ENCODE results near the gene ZNF117.
"Not testable (repeated sequence)": the region's sequence is repeated elsewhere in the genome, so short reads cannot be mapped to it uniquely, and the experiment has no call there.

Gene ZNF117

DNA sequence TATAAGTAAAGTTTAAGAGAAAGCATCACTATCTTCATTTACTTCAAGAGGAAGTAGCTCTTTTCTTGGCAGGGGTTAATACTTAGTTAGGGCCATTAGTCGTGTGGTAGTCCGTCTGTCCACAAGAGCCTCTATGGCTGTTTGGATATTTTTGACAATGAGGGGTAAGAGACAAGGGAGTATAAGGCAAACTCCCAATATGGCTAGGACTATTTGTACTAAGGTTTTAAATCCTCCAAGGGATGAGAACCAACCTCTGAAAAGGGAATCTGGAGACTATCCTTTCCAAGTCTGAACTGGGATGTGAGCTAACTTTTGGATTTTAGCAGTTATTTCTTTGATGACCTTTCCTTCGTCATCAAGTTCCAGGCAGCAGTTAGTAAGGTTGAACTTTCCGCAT lies at the start of gene ZNF117:
ZNF117 (minus strand) TSS at position 101 of the 400 bp plus-strand sequence.
- DNase-seq: no peak

DNA sequence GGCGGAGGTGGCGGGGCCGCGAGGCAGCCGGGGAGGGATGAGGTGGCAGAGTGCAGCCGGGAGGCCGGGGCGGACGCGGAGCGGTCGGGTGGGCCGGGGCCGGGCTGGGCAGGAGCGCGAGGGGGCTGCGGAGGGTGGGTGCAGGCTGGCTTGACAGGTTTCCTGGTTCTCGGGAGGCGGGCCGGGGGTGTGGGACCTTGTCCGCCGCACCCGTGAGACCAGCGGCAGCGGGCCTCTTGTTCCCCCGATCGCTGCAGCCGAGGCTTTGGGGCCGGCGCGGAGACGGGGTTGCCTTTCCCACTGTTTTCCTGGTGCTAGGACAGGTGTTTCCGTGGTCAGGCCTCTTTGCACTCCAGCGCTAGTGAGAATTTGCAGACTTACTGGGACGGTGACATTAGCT lies 47.9 kb upstream of the ZNF117 start:
- DNase-seq: not testable (repeated sequence)

DNA sequence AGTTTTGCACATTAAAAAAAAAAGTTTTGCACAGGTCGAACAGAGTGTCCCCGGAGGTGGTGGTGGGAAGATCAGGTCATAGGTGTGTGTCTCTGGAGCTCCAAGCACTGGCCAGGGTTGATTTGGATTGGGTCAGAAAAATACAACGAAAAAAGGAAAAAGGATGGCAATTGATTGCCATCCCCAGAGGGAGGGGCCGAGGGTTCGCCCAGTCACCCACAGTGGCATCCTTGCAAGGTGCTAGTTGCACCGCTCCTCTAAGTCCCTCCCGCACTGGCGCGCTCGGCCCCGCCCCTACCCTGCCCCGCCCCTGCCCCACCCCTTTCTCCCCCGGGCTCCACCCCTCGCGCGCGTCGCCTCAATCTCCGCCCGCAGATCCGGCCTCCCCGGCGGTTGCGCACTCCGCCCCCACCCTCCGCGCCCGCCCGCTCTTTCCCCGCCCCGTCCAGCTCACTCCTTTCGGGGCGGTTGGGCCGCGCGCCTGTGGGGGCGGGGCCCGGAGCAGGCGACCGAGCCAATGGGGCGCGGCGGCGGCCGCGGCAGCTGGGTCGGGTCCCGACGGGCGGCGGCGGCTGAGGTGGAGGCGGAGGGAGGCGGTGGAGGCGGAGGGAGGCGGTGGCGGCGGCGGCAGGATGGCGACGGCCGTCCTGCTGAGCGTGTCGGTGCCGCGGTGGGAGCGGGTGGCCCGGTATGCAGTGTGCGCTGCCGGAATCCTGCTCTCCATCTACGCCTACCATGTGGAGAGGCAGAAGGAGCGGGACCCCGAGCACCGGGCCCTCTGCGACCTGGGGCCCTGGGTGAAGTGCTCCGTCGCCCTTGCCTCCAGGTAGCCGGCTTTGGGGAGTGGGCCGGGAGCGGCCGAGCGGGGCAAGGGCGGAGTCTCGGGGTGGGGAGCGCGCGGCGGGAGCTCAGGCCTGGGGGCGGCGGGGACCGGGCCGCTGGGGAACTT lies 47.2 kb upstream of the ZNF117 start:
- DNase-seq: peak; percentile 70

DNA sequence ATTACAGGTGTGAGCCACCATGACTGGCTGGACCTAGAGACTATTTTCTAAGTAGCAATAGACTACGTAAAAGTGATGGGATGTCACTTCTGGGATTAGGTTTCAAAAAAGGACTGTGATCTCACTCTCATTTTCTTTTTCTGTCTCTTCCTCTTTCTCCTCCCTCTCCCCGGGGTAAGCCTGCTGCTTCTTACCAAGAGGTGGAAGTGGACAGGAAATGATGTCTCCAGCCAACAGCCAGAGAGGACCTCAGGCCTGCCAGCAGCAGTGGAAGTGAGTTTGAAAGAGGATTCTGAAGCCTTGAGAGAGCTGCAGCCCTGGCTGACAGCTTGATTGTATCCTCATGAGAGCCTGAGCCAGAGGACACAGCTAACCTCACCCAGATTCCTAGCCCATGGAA lies 45.7 kb upstream of the ZNF117 start:
- not testable (repeated sequence) for DNase-seq

DNA sequence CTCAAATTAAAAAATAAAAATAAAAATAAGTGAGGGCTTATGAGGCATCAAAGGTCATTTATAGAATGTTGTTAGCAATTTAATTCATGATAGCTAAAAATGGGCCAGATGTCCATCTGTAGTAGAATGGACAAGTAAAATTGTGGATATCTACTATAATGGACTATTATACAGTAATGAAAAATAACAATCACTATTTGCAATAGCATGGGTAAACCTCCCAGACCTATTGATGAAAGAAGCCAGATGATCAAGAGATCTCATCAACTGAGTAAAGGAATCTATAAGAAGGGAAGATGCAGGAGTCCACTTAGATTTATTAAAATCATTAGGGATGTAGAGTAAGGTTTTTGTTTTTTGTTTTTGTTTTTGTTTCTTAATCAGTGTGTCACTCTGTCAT lies 44.6 kb upstream of the ZNF117 start:
- DNase-seq: not testable (repeated sequence)

DNA sequence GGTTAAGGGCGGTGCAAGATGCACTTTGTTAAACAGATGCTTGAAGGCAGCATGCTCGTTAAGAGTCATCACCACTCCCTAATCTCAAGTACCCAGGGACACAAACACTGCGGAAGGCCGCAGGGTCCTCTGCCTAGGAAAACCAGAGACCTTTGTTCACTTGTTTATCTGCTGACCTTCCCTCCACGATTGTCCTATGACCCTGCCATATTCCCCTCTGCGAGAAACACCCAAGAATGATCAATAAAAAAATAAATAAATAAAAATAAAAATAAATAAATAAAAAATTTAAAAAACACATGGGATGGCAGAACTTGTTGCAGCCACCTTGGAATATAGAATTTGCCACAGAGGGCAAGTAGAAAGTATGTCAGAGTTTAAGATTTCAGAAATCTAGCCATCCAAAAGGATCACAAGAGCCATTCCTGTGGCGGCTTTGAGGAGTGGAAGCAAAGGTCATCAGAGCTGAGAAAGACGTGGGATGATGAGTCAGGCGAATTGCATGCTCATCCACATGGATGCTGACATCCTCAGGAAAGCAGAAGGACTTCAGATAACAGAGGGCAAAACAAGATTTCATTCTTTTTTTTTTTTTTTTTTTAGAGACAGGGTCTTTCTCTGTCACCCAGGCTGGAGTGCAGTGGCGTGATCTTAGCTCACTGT lies 43.4 kb upstream of the ZNF117 start:
- DNase-seq: not testable (repeated sequence)

DNA sequence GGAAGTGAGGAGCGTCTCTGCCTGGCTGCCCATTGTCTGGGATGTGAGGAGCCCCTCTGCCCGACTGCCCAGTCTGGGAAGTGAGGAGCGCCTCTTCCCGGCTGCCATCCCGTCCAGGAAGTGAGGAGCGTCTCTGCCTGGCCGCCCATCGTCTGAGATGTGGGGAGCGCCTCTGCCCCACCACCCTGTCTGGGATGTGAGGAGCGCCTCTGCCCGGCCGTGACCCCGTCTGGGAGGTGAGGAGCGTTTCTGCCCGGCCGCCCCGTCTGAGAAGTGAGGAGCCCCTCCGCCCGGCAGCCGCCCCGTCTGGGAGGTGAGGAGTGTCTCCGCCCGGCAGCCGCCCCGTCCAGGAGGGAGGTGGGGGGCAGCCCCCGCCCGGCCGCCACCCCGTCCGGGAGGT lies 42.6 kb upstream of the ZNF117 start:
- not testable (repeated sequence) for DNase-seq

DNA sequence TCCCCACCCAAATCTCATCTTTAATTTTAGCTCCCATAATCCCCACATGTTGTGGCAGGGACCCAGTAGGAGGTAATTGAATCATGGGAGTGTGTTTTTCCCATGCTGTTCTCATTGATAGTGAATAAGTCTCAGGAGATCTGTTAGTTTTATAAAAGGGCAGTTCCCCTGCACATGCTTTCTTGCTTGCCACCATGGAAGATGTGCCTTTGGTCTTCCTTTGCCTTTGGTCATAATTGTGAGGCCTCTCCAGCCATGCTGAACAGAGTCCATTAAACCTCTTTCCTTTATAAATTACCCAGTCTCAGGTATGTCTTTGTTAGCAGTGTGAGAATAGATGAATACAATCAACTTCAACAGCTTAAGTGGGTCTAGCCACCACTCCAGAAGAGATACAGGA lies 34.2 kb upstream of the ZNF117 start:
- not testable (repeated sequence) for DNase-seq

DNA sequence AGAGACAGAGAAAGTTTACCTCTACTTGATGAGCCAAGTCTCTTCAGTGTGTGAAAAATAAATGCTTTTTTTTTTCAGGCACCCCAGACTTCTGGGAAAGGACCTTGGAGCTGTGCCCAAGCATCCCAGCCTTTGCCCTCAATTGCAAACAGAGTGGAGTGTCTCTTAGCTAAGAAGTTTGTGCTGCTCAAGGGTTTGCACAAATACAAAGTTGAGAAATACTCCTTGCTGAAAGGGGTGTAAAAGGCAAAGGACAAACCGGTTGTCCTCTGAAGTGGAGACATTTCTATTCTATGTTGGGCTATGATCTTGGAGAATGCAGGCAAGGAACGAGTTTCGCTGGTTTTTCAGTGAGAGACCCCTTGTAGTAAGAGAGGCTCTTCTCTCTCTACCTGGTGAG lies 30.1 kb upstream of the ZNF117 start:
- DNase-seq: not testable (repeated sequence)

DNA sequence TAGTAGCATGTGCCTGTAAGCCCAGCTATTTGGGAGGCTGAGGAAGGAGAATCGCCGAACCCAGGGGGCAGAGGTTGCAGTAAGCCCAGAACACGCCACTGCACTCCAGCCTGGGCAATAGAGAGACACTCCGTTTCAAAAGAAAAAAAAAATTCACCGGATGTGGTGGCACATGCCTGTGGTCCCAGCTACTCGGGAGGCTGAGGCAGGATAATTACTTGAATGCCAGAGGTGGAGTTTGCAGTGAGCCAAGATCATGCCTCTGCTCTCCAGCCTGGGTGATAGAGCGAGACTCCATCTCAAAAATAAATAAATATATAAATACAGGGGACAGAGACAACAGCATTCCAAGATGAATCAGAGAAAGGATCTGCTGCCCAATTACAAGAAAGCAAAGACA lies 19.0 kb upstream of the ZNF117 start:
- not testable (repeated sequence) for DNase-seq

DNA sequence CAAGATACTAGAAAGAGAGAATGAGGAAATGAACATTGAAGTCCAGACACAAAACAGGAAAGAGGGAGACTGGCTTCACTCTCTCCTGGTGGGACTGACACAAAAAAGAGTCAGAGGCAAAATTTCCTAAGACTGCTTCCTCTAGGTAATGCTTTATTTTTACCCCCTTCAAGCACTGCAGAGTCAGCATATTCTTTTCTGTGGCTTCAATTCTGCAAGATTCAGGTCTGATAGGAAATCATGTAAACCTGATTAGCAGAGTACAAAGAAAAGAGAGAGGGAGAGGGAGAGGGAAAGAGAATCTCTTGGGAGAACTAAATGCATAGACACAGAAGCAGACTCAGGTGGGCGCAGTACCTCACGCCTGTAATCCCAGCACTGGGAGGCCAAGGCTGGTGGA lies 18.6 kb upstream of the ZNF117 start:
- not testable (repeated sequence) for DNase-seq

DNA sequence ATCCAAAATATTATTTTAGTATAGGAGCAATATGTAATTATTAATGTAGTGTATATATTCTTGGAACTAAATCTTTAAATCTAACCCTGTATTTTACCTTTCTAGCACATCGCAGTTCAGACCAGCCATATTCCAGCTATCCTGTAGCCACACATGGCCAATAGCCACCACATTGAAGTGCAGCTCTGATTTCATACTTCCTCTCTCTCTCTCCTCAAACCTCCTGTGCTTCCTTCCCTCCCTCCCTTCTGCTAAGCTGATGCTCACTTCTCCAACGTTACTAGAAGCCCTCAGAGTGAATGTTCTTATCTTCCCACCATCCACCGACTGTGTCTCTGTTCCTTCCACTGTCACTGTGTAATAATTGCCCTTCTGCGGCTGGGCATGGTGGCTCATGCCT lies 16.2 kb upstream of the ZNF117 start:
- DNase-seq: not testable (repeated sequence)

DNA sequence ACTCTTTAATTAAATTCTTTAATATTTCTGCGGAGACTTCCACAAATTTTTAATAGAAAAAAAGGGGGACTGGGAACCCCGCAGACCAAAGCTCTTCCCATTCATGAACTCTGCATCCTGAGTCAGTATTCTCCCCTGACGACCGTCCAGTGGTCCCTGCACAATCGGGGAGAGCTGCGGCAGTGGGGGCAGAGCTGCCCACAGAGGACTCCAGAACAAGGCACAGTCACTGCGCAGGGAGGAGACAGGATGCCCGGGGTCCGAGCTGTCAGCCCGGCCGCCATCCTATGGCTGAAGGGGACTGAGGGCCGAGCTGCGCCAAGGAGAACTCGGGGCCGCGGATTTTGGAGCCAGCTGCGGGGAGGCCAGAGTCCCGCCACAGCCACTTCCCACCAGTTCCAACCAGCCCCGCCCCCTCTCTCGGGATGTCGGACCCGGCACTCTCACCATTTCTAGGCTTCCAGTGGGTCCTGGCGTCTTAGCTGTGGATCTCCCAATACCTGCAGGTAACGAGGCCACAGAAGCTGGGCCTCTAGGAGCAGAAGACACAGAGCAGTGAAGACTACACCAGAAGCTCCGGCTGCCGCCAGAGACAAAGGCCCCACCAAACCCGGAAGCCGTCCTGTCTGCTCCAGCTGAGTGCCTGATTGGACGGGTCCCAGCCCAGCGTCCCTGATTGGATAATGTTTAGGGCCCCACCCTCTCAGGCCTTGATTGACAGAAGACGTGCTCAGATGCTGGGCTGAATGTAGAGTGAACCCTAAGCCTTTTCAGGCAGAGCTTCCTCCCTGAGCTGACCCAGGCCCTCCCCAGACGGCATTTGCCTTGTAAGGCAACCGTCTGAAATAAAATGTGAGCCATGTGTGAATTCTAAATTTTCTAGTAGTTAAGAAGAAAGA lies 15.5 kb upstream of the ZNF117 start, which contains the start of gene ERV3-1:
ERV3-1 (minus strand) TSS at position 594 of the 899 bp plus-strand sequence. CDS start 13,661 bp downstream, outside the sequence.
- DNase-seq: peak; percentile 95

DNA sequence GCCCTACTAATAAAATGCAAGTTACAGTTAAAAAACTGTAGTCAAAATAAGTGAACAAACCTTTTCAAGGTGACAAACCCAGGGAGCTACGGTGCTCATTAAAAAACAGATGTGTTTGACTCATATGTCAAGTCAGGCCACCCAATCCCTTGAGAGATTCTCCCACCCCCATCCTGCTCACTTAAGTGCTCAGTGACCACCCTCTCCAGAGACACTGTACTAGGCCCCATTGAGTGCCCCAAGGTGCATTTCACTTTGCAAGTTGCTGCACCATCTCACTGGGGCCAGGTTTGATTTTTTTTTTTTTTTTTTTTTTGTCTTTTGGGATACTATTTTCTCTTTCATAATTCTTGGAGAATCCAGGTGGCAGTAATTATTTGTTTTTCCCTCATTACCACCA lies 13.7 kb upstream of the ZNF117 start:
- no peak for DNase-seq

DNA sequence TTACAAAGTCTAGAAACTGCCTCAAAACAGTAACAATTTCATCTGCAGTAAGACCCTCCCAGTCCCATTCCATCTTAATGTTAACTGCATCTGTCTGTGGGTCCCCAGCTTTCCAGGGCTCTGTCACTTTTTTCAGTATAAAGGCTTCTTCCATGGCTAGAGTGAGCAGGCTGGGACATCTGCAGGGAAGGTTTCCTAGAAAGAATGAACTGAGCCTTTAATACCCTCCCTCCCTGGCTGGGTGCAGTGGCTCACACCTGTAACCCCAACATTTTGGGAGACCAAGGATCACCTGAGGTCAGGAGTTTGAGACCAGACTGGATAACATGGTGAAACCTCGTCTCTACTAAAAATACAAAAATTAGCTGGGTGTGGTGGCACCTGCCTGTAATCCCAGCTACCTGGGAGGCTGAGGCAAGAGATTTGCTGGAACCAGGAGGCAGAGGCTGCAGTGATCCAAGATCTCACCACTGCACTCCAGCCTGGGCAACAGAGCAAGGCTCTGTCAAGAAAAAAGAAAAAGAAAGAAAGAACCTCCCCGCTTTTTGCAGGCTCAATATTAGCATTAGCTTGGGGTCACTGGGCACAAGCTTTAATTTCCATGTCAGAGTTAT lies 12.2 kb upstream of the ZNF117 start:
- no peak for DNase-seq

DNA sequence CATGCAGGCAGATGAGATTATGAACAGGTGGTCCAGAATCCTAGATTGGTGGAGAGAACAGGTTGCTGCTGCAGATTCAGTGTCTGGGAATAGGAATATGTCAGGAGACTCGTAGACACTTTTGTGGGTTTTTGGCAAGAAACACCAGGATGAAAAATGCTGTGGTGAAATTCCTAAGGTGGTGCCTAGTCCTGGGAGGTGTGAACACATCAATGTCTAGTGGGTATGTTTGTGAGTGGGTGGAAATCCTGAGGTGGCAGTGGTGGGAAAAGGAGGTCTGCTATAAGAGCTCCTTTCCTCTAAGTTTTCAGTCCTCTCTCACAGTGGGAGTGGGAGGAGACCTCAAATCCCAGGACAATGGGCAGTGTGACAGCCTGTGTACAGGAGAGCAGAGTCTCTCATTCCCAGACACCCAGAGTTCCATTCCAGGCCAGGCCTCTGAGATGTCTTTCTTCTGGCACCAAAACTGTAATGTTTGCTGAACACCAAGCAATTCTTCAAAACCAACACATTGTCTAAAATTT lies 10.5 kb upstream of the ZNF117 start:
- no peak for DNase-seq

DNA sequence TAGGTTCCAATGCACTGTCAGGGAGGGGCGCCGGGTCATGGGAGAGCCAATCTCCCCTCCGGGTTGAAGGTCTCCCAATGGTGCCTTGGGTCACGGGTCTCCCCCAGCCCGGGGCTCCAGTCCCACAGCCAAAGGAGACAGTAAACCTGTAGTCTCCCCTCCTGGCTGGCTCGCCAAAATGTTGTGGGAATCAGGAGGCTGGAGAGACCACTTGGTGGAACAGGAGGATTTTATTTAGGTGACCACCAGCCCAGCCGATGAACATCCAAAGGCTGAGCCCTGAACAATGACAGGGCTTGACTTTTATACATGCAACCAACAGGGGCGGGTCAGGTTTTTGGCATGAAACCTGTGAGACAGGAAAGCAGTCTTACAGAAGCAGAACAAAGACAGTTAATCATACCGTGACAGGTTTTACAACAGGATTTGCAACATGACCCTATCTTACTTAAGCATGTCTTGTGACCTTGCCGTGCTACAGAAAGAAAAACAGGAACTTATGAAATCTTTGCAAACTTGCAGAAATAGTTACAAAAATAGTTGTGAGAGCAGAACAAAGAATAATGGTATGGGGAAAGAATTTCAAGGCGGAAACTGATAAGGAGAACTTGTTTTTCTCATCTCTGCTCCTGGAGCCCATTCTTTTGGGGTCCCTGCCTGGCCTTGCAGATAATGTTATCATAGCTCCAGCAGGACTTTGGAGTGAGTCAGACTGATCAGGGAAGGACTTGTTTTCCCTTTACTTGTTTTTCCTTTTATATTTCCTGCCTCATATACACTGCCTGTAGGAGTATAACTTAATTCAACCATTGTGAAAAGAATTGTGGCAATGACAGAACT lies 8.5 kb upstream of the ZNF117 start:
- DNase-seq: peak; percentile 3

DNA sequence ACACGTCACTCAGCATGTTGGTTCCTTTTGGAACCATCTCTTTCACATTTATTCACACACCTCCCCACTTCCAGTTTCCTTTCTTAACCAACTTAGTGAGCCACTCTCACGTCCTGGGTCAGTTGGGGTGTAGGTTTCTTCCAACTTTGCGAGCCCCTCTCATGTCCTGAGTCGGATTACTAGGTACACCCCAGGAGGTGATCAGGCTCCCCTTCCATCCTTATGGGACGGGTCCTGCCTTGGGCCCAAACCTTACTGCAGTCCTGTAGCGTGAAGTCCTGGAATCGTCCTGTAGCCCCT lies 8.0 kb upstream of the ZNF117 start:
- DNase-seq: no peak

DNA sequence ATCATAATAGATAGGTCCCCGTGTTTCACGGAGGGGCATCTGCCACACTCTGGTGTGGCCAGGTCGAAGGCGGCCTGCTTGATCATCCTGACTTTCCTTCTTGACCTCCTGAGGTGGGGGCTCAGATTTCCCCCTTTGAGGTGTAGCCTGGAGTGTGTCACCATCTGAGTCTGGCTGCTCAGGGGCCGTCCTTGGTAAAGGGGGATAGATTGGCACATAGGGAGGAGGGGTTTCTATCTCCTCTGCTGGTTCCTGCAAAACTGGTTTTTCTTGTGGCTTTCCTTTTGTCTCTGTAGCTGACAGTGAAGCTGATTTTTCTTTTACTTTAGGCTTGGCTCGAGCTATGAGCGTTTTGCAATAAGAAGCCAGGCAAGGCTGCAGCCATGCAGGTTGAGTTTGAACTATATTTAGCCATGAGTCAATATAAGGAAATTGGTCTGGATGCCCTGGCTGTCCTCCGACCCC lies 7.1 kb upstream of the ZNF117 start:
- no peak for DNase-seq

DNA sequence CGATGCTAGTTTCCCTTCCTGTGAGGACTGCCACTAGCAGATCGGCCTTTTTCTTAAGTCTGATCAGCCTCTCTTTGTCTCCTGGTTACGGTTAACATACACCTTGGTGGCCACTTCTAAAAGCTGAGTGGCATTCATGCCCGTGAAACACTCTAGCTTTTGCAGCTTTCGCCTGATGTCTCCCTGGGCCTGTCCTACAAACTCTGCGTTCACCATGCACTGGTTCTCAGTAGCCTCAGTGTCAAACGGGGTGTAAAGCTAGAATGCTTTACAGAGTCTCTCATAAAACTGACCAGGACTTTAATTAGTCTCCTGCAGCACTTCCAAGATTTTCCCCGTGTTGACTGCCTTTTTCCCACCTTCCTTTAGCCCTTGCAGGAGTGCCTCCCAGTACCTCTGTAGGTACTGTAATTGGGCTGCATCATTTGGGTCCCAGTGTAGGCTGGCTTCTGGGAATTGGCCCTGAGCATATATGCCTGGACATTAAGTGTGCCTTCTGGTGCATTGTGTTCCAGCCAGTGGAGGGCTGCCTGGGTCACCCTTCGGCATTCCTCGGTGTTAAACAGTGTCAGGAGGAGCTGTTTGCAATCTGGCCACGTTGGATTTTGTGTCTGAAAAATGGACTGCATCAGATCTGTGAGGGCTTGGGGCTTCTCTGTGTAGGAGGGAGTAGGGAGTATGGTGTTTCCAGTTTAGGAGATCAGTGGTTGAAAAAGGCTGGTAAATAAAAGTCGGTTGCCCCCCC lies 6.5 kb upstream of the ZNF117 start:
- no peak for DNase-seq

DNA sequence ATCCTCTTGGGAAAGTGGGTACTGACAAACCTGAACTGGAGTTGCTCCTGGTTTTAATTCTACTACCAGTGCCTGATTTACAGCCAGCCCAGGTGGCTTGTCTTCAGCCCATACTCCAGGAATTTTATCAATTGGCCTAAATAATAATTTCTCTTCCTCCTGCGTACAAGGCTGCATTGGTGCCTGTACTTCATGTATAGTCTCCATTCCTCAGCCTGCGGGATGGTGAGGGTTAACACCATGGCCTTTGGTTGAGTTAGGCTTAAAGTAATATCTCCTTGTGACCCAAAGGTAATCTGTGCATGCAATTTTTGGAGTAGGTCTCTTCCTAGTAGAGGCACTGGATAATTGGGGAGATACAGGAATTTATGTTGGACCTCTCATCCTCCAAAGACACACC lies 5.5 kb upstream of the ZNF117 start:
- no peak for DNase-seq

Data from NCI-H1694 treated with DMSO at 0.1 percent for 48 hours (cell line).